Measurements from ENCODE around the gene RTN4IP1.

RTN4IP1 gene

DNA sequence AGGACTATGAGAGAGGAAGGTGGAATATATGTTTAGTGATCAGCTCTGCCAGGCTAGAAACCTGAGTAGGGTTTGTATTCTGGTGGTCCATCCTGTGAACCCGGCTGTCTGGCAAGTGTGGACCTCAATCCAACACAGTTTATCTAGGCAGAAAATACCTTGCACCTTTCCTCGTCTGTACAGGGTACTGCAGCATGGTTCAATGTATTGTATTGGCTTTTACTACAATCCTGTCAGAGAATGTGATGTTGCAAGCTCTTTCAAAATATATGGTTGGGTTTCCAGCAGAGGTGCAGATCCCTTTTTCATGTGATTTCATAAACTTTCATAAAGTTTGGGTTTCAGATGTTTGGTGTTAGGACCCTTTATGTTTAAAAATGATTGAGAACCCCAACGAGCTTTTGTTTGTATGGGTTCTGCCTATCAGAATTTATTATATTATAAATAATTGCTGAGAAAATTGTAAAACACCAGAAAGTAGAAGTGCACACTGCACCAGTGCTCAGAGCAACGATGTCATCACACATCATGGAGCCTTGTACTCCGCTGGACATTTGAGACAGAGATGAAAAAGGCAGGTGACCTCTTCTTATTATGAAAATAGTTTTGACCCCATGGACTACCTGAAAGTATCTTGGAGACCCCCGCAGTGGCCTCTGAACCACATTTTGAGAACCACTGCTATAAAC lies 106.6 kb downstream of the RTN4IP1 start:
- DNase-seq (ENCODE audit: low read depth, low spot score) = no peak

Measured in ELF-1 (cell line).